Muscle of leg (tissue), 11 donors: Measurements from ENCODE around the gene CCDC91. TPM values are rescaled to one million over a fixed set of nuclear protein-coding genes. Genes with fewer than 3 reads are reported as not detected.
"Not testable (repeated sequence)": the region's sequence is repeated elsewhere in the genome, so short reads cannot be mapped to it uniquely, and the experiment has no call there.

ENCODE experiments used
- DNase-seq: peaks from one replicate; pipeline ENCODE4 v3.0.0; 2013
- H3K27ac ChIP-seq: one replicate; pipeline ENCODE4 v1.5.1; 2013; ENCODE audit warnings: mild to moderate bottlenecking, low read length, control low read depth
- H3K27me3 ChIP-seq: one replicate; pipeline ENCODE4 v1.6.1; 2013; ENCODE audit warnings: low read length; ENCODE audit not compliant: control insufficient read depth, insufficient read depth
- H3K36me3 ChIP-seq: one replicate; pipeline ENCODE4 v1.6.1; 2013; ENCODE audit warnings: low read length; ENCODE audit not compliant: control insufficient read depth, insufficient read depth
- H3K4me1 ChIP-seq: one replicate; pipeline ENCODE4 v1.6.1; 2013; ENCODE audit warnings: low read length; ENCODE audit not compliant: control insufficient read depth, insufficient read depth
- H3K4me3 ChIP-seq: one replicate; pipeline ENCODE4 v1.5.1; 2013; ENCODE audit warnings: low read length, control low read depth
- H3K9me3 ChIP-seq: replicated peaks from 2 replicates; pipeline ENCODE4 v1.6.1; 2013; ENCODE audit warnings: low read depth, low read length; ENCODE audit not compliant: control insufficient read depth
- WGBS: methylation state at CpG from one replicate; pipeline ENCODE4 v1.1.5; 2013; ENCODE audit warnings: missing lambda C conversion rate; ENCODE audit not compliant: insufficient coverage; 5-methylcytosine and 5-hydroxymethylcytosine counted together
- polyA plus RNA-seq, 8 donors: library from polyadenylated mRNA; unstranded; fragments of 120-200 nt; gene quantifications; one replicate each; pipeline versions ENCODE4 v1.2.1 to v1.2.3, GENCODE V29; 2013; ENCODE audit warnings: inconsistent platforms in 1 of 8, low replicate concordance in 1 of 8; ENCODE audit not compliant: insufficient read length in 8 of 8, insufficient read depth in 1 of 8
- total RNA-seq: library from RNA; stranded (reverse); fragments of 120-200 nt; gene quantifications from one replicate; pipeline ENCODE4 v1.2.4, GENCODE V29; 2013

Gene CCDC91
- total and polyA plus RNA-seq, 9 donors: 18.5 to 30.0 (median 22.6) TPM

- DNase-seq: no peak
- H3K4me1 ChIP-seq: no peaks in the 10 kb centered on the region
- no peaks in the 10 kb centered on the region for H3K9me3 ChIP-seq
- 100% methylated on average over 1 of the region's 2 CpGs for WGBS
- no peaks in the 10 kb centered on the region for H3K27me3 ChIP-seq
- no peak overlapping the region for H3K27ac ChIP-seq
- H3K4me3 ChIP-seq: no peak overlapping the region
- H3K36me3 ChIP-seq: no peaks in the 10 kb centered on the region
These were observed 51.9 kb downstream of the CCDC91 start for GRCh38 chr12:28242129-28242495.

- H3K27me3 ChIP-seq: no peaks in the 10 kb centered on the region
- H3K36me3 ChIP-seq: no peaks in the 10 kb centered on the region
- no peaks in the 10 kb centered on the region for H3K9me3 ChIP-seq
- H3K4me1 ChIP-seq: no peaks in the 10 kb centered on the region
- H3K27ac ChIP-seq: no peak overlapping the region
- no peak for DNase-seq
- H3K4me3 ChIP-seq: no peak overlapping the region
- WGBS: 85% methylated on average over 7 of the region's 9 CpGs
These were observed 52.4 kb downstream of the CCDC91 start for GRCh38 chr12:28242496-28243309.

- DNase-seq: no peak
- Histone ChIP-seq H3K9me3 (no peaks in the 10 kb centered on the region), H3K27ac (no peak overlapping the region), H3K4me3 (no peak overlapping the region), H3K27me3 (no peaks in the 10 kb centered on the region), H3K36me3 (no peaks in the 10 kb centered on the region), H3K4me1 (no peaks in the 10 kb centered on the region)
- WGBS: no CpG with 5 or more reads among the region's 2 CpGs
These were observed 53.0 kb downstream of the CCDC91 start for GRCh38 chr12:28243310-28243633.

DNA sequence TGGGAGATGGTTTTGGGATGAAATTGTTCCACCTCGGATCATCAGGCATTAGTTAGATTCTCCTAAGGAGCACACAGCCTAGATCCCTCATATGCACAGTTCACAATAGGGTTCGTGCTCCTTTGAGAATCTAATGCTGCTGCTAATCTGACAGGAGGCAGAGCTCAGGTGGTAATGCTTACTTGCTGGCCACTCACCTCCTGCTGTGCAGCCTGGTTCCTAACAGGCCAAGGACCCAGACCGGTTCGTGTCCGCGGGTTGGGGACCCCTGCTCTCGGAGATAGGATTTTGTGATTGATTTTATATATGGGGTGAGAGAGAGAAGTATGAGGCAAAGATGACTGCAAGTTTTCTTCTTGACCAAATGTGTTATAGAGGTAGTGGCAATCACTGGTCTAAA, 57.5 kb downstream of the CCDC91 start:
- no peak for DNase-seq
- H3K4me3 ChIP-seq: no peak overlapping the region

GRCh38 chr12:28248555-28249145, 58.4 kb downstream of the CCDC91 start:
- H3K4me1 ChIP-seq: no peaks in the 10 kb centered on the region
- DNase-seq: peak; percentile 7
- H3K27ac ChIP-seq: no peak overlapping the region
- no peaks in the 10 kb centered on the region for H3K36me3 ChIP-seq
- H3K4me3 ChIP-seq: no peak overlapping the region
- H3K9me3 ChIP-seq: no peaks in the 10 kb centered on the region
- H3K27me3 ChIP-seq: no peaks in the 10 kb centered on the region

More for the DNA sequence above, 57.5 kb downstream of the CCDC91 start:
- no peaks in the 10 kb centered on the region for H3K36me3 ChIP-seq
- H3K4me1 ChIP-seq: no peaks in the 10 kb centered on the region
- no peak overlapping the region for H3K27ac ChIP-seq
- no peaks in the 10 kb centered on the region for H3K27me3 ChIP-seq
- WGBS: 88% methylated on average over 6 of the region's 7 CpGs
- no peaks in the 10 kb centered on the region for H3K9me3 ChIP-seq

- Histone ChIP-seq H3K4me1 (no peaks in the 10 kb centered on the region), H3K27me3 (no peaks in the 10 kb centered on the region), H3K36me3 (no peaks in the 10 kb centered on the region), H3K9me3 (no peaks in the 10 kb centered on the region), H3K27ac (no peak overlapping the region), H3K4me3 (no peak overlapping the region)
- DNase-seq: no peak
- WGBS: no CpG with 5 or more reads among the region's 3 CpGs
These were observed 62.9 kb downstream of the CCDC91 start for GRCh38 chr12:28253161-28253641.

DNA sequence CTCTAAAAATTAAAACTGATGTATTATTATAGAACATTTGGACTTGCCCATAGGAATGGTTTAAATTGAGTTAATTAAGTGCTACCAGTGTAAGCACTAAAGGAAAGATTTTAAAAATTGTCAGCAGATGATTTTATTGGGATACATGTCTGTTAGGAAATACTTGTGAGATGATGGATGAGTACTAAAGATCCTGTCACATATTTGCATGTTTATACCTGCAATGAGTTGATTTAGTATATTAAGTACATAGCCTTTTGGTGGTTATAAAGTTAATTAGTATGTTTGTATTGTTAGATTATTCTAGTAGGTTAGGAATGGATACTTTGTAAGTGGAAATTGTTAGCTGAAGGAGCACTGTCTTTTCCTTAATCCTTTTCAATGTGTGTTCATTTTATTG, 67.2 kb downstream of the CCDC91 start:
- Histone ChIP-seq H3K4me3 (no peak overlapping the region), H3K27ac (no peak overlapping the region), H3K4me1 (no peaks in the 10 kb centered on the region), H3K36me3 (no peaks in the 10 kb centered on the region), H3K9me3 (no peaks in the 10 kb centered on the region), H3K27me3 (no peaks in the 10 kb centered on the region)
- no peak for DNase-seq

- no peaks in the 10 kb centered on the region for H3K4me1 ChIP-seq
- H3K9me3 ChIP-seq: no peaks in the 10 kb centered on the region
- DNase-seq: no peak
- no peak overlapping the region for H3K27ac ChIP-seq
- H3K36me3 ChIP-seq: no peaks in the 10 kb centered on the region
- no peak overlapping the region for H3K4me3 ChIP-seq
- no CpG with 5 or more reads among the region's 1 CpG for WGBS
- H3K27me3 ChIP-seq: no peaks in the 10 kb centered on the region
These were observed 68.7 kb downstream of the CCDC91 start for GRCh38 chr12:28258998-28259397.

- no peaks in the 10 kb centered on the region for H3K4me1 ChIP-seq
- H3K27ac ChIP-seq: no peak overlapping the region
- H3K36me3 ChIP-seq: no peaks in the 10 kb centered on the region
- H3K9me3 ChIP-seq: no peaks in the 10 kb centered on the region
- H3K4me3 ChIP-seq: no peak overlapping the region
- no CpG with 5 or more reads among the region's 2 CpGs for WGBS
- peak; percentile 50 for DNase-seq
- no peaks in the 10 kb centered on the region for H3K27me3 ChIP-seq
These were observed 75.3 kb downstream of the CCDC91 start for GRCh38 chr12:28265435-28266042.

DNA sequence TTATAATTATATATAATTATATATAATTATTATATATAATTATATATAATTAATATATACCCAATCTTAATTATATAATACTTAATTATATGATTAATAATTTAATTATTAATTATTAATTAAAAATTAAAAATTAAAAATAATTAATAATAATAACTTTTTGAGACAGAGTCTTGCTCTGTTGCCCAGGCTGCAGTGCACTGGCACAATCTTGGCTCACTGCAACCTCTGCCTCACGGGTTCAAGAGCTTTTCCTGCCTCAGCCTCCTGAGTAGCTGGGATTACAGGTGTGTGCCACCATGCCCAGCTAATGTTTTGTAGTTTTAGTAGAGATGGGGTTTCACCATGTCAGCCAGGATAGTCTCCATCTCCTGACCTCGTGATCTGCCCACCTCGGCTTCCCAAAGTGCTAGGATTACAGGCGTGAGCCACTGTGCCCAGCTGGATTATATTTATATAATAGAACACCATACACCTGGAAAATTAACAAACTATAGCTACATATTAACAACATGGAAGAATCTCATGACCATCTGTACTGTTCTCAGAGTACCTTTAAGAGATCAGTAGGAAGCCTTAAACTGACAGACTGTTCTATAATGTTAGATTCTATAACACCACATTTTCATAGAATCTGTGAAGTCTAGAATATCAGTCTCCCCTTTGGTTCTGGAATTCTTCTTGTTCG, 77.8 kb downstream of the CCDC91 start:
- H3K9me3 ChIP-seq, H3K4me1 ChIP-seq, H3K4me3 ChIP-seq, H3K36me3 ChIP-seq, DNase-seq, H3K27me3 ChIP-seq, H3K27ac ChIP-seq: not testable (repeated sequence)
- 100% methylated on average over 1 of the region's 5 CpGs for WGBS
